ENCODE results near the gene R3HCC1L.
"Not testable (repeated sequence)": the region's sequence is repeated elsewhere in the genome, so short reads cannot be mapped to it uniquely, and the experiment has no call there.

Gene R3HCC1L

DNA sequence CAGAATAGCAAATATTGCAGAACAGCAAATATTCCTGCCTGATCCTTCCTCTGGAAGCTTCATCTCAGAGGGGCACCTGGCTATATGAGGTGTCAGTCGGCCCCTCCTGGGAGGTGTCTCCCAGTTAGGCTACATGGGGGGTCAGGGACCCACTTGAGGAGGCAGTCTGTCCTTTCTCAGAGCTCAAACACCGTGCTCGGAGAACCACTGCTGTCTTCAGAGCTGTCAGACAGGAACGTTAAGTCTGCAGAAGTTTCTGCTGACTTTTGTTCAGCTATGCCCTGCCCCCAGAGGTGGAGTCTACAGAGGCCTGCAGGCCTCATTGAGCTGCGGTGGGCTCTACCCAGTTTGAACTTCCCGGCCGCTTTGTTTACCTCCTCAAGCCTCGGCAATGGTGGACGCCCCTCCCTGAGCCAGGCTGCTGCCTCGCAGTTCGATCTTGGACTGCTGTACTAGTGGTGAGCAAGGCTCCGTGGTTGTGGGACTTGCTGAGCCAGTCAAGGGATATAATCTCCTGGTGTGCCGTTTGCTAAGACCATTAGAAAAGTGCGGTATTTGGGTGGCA, 48.0 kb downstream of the R3HCC1L start:
- not testable (repeated sequence) for DNase-seq

- no peak for DNase-seq
These were observed 52.2 kb downstream of the R3HCC1L start for GRCh38 chr10:98186681-98187080.

DNA sequence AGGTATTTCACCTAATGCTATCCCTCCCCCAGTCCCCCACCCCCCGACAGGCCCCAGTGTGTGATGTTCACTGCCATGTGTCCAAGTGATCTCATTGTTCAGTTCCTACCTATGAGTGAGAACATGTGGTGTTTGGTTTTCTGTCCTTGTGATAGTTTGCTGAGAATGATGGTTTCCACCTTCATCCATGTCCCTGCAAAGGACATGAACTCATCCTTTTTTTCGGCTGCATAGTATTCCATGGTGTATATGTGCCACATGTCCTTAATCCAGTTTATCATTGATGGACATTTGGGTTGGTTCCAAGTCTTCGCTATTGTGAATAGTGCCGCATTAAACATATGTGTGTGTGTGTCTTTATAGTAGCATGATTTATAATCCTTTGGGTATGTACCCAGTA, 56.3 kb downstream of the R3HCC1L start:
- DNase-seq: not testable (repeated sequence)

DNA sequence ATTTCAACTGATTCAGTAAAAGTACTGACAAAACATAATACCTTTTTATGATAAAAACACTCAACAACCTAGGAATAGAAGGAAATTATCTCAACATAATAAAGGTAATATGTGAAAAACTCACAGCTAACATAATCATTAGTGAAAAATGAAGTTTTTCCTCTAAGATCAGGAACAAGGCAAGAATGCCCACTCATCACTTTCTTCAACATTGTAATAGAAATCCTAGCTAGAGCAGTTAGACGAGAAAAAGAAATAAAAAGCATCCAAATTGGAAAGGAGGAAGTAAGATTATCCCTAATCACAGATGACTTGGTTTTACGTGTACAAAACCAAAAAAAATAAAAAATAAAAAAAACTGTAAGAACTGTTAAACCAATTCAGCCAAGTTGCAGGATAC, 58.6 kb downstream of the R3HCC1L start:
- no peak for DNase-seq

- no peak for DNase-seq
These were observed 60.2 kb downstream of the R3HCC1L start for GRCh38 chr10:98194633-98195032.

GRCh38 chr10:98195120-98195519, 60.7 kb downstream of the R3HCC1L start:
- no peak for DNase-seq

GRCh38 chr10:98196985-98197384, 62.5 kb downstream of the R3HCC1L start:
- no peak for DNase-seq

DNA sequence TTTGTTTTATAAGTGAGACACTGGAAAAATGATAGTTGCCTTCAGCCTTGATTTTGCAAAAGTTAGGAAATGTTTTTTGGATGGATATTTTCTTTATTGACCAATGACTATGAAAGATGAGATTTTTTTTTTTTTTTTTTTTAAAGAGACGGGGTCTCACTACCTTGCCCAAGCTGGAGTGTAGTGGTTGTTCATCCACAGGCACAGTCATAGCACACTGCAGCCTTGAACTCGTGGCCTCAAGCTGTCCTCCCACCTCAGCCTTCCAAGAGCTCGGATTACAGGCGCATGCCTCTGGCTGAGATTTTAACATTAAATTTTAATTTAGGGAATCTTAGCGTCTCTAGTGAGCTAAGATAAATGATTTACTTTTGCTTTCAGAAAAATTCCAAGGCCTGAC, 67.3 kb downstream of the R3HCC1L start:
- no peak for DNase-seq

DNA sequence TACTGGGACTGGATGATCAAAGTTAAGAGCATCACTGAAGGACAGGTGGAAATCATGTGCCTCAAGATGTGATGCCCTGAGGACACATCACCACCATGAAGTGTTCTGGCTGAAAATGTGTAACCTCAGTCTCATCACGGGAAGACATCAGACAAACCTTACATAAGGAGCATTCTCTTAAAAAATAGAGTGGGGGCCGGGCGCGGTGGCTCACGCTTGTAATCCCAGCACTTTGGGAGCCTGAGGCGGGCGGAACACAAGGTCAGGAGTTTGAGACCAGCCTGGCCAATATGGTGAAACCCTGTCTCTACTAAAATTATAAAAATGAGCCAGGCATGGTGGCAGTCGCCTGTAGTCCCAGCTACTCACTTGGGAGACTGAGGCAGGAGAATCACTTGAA, 67.9 kb downstream of the R3HCC1L start:
- DNase-seq: no peak

GRCh38 chr10:98205351-98205750, 70.9 kb downstream of the R3HCC1L start:
- DNase-seq: no peak

- no peak for DNase-seq
These were observed 74.5 kb downstream of the R3HCC1L start for GRCh38 chr10:98208925-98209324.

DNA sequence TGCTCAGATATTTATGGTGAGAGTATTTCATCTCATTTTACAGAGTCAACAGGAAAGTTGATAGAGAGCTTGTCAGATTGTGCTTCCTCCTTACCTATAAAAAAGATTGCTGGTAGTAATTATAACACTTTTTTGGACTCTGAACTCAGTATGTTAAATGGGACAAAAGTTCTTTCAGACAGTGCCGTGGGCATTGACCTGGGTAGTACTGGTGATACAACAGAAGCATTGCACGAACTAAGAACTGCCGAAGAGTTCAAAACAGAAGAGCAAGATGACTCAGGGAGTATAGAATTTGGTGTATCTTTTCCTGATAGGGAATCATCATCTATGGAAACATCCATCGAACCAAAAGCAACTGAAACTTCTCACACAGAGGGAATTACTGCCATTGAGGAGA, 75.0 kb downstream of the R3HCC1L start:
- no peak for DNase-seq

- DNase-seq: no peak
These were observed 77.7 kb downstream of the R3HCC1L start for GRCh38 chr10:98212196-98212595.

GRCh38 chr10:98213740-98214139, 79.3 kb downstream of the R3HCC1L start:
- no peak for DNase-seq

DNA sequence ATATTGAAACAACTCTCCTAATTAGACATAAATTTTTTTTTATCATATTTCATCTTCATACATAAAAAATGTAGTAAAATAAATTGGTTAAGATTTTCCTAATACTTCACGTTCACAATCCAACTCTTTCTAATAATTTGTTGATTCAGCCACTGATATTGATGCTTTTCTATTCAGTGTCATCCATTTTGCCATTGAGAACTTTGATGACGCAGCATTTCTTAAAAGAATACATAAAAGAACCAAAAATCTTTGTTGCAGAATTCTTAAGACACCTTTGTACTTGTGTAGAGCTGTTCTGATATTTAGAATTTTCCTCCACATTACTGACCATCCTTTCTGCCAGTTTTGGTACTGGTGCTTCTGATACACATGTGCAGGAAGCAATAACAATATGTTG, 80.9 kb downstream of the R3HCC1L start:
- no peak for DNase-seq

GRCh38 chr10:98217801-98218200, 83.3 kb downstream of the R3HCC1L start:
- no peak for DNase-seq

- DNase-seq: no peak
These were observed 89.4 kb downstream of the R3HCC1L start for GRCh38 chr10:98223874-98224273.

GRCh38 chr10:98224509-98224908, 90.1 kb downstream of the R3HCC1L start:
- DNase-seq: no peak

DNA sequence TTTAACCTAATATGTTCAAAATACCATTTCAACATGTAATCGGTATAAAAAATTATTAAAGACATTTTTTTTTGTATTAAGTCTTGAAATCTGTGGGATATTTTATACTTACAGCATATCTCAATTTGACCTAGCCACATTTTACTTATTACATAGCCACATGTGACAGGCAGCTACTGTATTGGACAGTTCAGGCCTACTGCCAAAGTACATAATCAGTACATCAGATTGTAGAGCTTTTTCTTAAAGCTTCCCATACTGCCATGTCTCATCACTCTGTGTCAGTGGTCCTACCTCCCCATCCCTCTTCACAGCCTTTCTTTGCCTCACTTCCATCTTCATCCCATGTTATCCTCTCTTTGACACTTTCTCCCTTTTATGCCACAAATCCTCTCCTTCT, 90.5 kb downstream of the R3HCC1L start:
- no peak for DNase-seq

- no peak for DNase-seq
These were observed 92.2 kb downstream of the R3HCC1L start for GRCh38 chr10:98226508-98227144.

- not testable (repeated sequence) for DNase-seq
These were observed 93.3 kb downstream of the R3HCC1L start for GRCh38 chr10:98227713-98228112.

- not testable (repeated sequence) for DNase-seq
These were observed 93.8 kb downstream of the R3HCC1L start for GRCh38 chr10:98228266-98228665.

DNA sequence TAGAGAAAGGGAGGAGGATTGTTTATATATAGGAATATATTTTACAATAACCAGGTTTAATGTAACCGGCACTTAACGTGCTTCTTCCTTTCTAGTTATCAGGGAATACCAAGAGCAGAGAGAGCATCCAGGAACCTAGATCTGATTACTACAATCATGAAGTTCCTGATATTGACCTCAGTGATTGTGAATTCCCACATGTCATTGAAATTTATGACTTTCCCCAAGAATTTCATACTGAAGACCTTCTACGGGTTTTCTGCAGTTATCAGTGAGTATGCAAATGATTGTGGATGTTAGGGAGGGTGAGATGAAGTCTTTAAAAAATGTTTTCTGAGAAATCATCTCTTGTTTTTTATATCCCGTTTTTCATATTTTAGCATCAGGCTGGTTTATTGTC, 97.0 kb downstream of the R3HCC1L start:
- no peak for DNase-seq

DNA sequence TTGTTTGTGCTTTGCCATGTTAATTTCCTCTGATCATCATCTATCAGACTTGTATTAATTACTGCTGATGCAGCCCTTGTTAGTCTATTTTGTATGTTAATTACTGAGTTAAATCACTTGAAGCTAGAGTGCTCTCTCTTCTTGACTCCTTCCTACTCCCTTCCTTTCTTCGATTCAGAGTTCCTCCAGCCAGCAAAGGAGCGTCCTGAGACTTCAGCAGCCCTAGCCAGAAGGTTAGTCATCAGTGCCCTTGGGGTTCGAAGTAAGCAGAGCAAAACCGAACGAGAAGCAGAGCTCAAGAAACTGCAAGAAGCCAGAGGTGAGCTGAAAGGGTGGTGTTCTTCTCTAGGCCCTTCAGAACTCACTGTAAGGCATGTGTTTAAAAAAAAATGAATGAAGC, 101.4 kb downstream of the R3HCC1L start:
- no peak for DNase-seq

GRCh38 chr10:98236862-98237261, 102.4 kb downstream of the R3HCC1L start:
- DNase-seq: no peak
